SU-DHL-6 (cell line): ENCODE measurements around the gene CDK19.

ENCODE experiments used
- H2AFZ ChIP-seq: fragments of 200-600 bp; sonication (generic); 2 replicates; pipeline ENCODE4 v1.6.1; 2014; ENCODE audit warnings: low read depth, mild to moderate bottlenecking, moderate library complexity, mixed read lengths, antibody characterized with exemption, low read length; ENCODE audit not compliant: severe bottlenecking
- H3F3A ChIP-seq: fragments of 200-600 bp; shearing (Covaris generic); 2 replicates; pipeline ENCODE4 v1.6.0; 2016; ENCODE audit warnings: antibody characterized with exemption, mild to moderate bottlenecking; ENCODE audit not compliant: insufficient read depth
- H3K27ac ChIP-seq: fragments of 200-600 bp; sonication (generic); 2 replicates; pipeline ENCODE4 v1.5.1; 2016; ENCODE audit warnings: low read depth, mild to moderate bottlenecking, low read length, moderate library complexity, mixed read lengths
- H3K27me3 ChIP-seq: fragments of 200-600 bp; sonication (generic), shearing (Covaris generic); 2 replicates; pipeline ENCODE4 v1.6.0; 2014; ENCODE audit warnings: mild to moderate bottlenecking, low read length
- H3K36me3 ChIP-seq: fragments of 200-600 bp; sonication (generic); 2 replicates; pipeline ENCODE4 v1.6.1; 2014; ENCODE audit warnings: mild to moderate bottlenecking, low read length, mixed read lengths
- H3K4me2 ChIP-seq: fragments of 300-600, 200-600 bp; shearing (Covaris generic), sonication (generic); 2 replicates; pipeline ENCODE4 v1.6.0; 2014; ENCODE audit warnings: low read length, low read depth, mild to moderate bottlenecking; ENCODE audit not compliant: poor library complexity, severe bottlenecking
- H3K4me3 ChIP-seq: fragments of 200-600 bp; sonication (generic); 2 replicates; pipeline ENCODE4 v1.5.1; 2014; ENCODE audit warnings: antibody characterized with exemption, low read length, mild to moderate bottlenecking, mixed read lengths; ENCODE audit not compliant: insufficient read depth, poor library complexity, severe bottlenecking
- H3K79me2 ChIP-seq: fragments of 200-600 bp; sonication (generic); 2 replicates; pipeline ENCODE4 v1.6.1; 2014; ENCODE audit warnings: mild to moderate bottlenecking, low read length, moderate library complexity; ENCODE audit not compliant: insufficient read depth
- H3K9ac ChIP-seq: fragments of 200-600 bp; sonication (generic); 2 replicates; pipeline ENCODE4 v1.7.0; 2014; ENCODE audit warnings: mild to moderate bottlenecking, low read length
- H3K9me2 ChIP-seq: fragments of 200-600 bp; sonication (generic); replicated peaks from 2 replicates; pipeline ENCODE4 v1.6.1; 2014; ENCODE audit warnings: low read length; ENCODE audit not compliant: insufficient read depth
- H3K9me3 ChIP-seq: fragments of 200-600 bp; sonication (generic); 2 replicates; pipeline ENCODE4 v1.6.1; 2014; ENCODE audit warnings: low read length, mixed read lengths; ENCODE audit not compliant: insufficient read depth
- H4K20me1 ChIP-seq: fragments of 200-600 bp; sonication (generic); 2 replicates; pipeline ENCODE4 v1.6.1; 2014; ENCODE audit warnings: low read depth, mild to moderate bottlenecking, antibody characterized with exemption, low read length, moderate library complexity, mixed read lengths
- CTCF ChIP-seq: fragments of 200-600 bp; sonication (generic); IDR thresholded peaks from one replicate; pipeline ENCODE4 v1.5.1; 2017; ENCODE audit warnings: antibody characterized with exemption, mild to moderate bottlenecking, low read length, moderate library complexity; ENCODE audit not compliant: insufficient read depth, poor library complexity, severe bottlenecking
- EZH2phosphoT487 ChIP-seq: fragments of 200-600 bp; sonication (generic), shearing (Covaris generic); conservative IDR thresholded peaks from 2 replicates; pipeline ENCODE4 v1.6.1; 2018; ENCODE audit warnings: mild to moderate bottlenecking, antibody characterized with exemption, low read length, moderate library complexity, mixed read lengths

The CDK19 gene

GRCh38 chr6:110731898-110732297 lies 83.4 kb downstream of the CDK19 start:
- no peak overlapping the region for H3K9ac ChIP-seq
- H3K9me3 ChIP-seq: no peaks in the 10 kb centered on the region
- H3K4me3 ChIP-seq: no peak overlapping the region
- no peaks in the 10 kb centered on the region for H3K9me2 ChIP-seq
- no peak overlapping the region for H3K4me2 ChIP-seq
- no peaks in the 10 kb centered on the region for H4K20me1 ChIP-seq
- TF ChIP-seq EZH2phosphoT487 (no peak), CTCF (no peak)
- H3F3A ChIP-seq: no peaks in the 10 kb centered on the region; the same call in 1 of the 2 replicates
- no peaks in the 10 kb centered on the region for H3K27me3 ChIP-seq
- peaks cover 5% of the 10 kb centered on the region; the same call in 1 of the 2 replicates for H3K36me3 ChIP-seq
- no peak overlapping the region for H2AFZ ChIP-seq
- no peak overlapping the region for H3K27ac ChIP-seq
- H3K79me2 ChIP-seq: no peaks in the 10 kb centered on the region

DNA sequence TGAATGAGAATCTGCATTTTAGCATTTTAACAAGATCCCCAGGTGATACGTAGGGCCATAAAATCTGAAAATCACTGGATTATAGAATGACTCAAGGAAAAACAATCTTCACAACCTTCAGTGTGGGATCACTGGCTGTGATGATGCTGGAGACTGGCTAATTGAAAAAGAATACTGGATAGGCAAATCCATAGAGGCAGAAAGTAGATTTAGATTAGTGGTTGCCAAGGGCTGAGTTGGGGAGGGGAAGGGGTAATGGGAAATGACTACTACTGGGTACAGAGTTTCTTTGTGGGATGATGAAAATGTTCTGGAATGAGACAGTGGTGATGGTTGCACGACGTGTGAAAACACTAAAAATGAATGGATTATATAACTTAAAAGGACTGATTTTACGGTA lies 84.1 kb downstream of the CDK19 start:
- Histone ChIP-seq H3K27me3 (no peaks in the 10 kb centered on the region), H3K9me3 (no peaks in the 10 kb centered on the region), H4K20me1 (no peaks in the 10 kb centered on the region), H3K4me2 (no peak overlapping the region), H3K4me3 (no peak overlapping the region), H3K27ac (no peak overlapping the region), H3K36me3 (0 out of 2 replicates have a peak, but pooled peaks cover 5% of the 10 kb centered on the region), H3K9ac (no peak overlapping the region), H3K9me2 (no peaks in the 10 kb centered on the region), H3F3A (no peaks in the 10 kb centered on the region; the same call in 1 of the 2 replicates), H2AFZ (no peak overlapping the region), H3K79me2 (no peaks in the 10 kb centered on the region)
- TF ChIP-seq EZH2phosphoT487 (no peak), CTCF (no peak)

GRCh38 chr6:110728501-110728900 lies 86.8 kb downstream of the CDK19 start:
- H3K4me3 ChIP-seq: no peak overlapping the region
- no peak overlapping the region for H3K9ac ChIP-seq
- no peak overlapping the region for H3K4me2 ChIP-seq
- H3K27ac ChIP-seq: no peak overlapping the region
- no peaks in the 10 kb centered on the region for H3K27me3 ChIP-seq
- H3K9me3 ChIP-seq: no peaks in the 10 kb centered on the region
- TF ChIP-seq EZH2phosphoT487: no peak
- TF ChIP-seq CTCF: no peak
- H4K20me1 ChIP-seq: no peaks in the 10 kb centered on the region
- H3K79me2 ChIP-seq: no peaks in the 10 kb centered on the region
- H2AFZ ChIP-seq: no peak overlapping the region
- H3F3A ChIP-seq: no peaks in the 10 kb centered on the region
- H3K36me3 ChIP-seq: no peaks in the 10 kb centered on the region
- H3K9me2 ChIP-seq: no peaks in the 10 kb centered on the region
